GM10266 (cell line): Measurements from ENCODE around the gene DOCK10.

Experiments
- DNase-seq: peaks from one replicate; pipeline ENCODE4 v3.0.0; 2012; ENCODE audit errors: extremely low spot score
- CTCF ChIP-seq: IDR thresholded peaks from 2 replicates; pipeline ENCODE4 v1.5.1; 2012; ENCODE audit warnings: mild to moderate bottlenecking, low read depth; ENCODE audit not compliant: control insufficient read depth, insufficient read depth; ENCODE audit errors: missing control alignments

Gene DOCK10

GRCh38 chr2:225041207-225041850 is 939 bp downstream of the DOCK10 start:
- TF ChIP-seq CTCF, result no peak
- DNase-seq, result peak; percentile 81

GRCh38 chr2:225040856-225041206 is 1.4 kb downstream of the DOCK10 start:
- DNase-seq, result peak; percentile 21
- no peak for TF ChIP-seq CTCF

GRCh38 chr2:225040142-225040541 is 2.1 kb downstream of the DOCK10 start:
- DNase-seq, result no peak
- TF ChIP-seq CTCF, result no peak

- no peak for DNase-seq
- no peak for TF ChIP-seq CTCF
Observed at GRCh38 chr2:225038231-225038523, 4.1 kb downstream of the DOCK10 start.

GRCh38 chr2:225037415-225038230 is 4.6 kb downstream of the DOCK10 start:
- TF ChIP-seq CTCF, result no peak
- no peak for DNase-seq

GRCh38 chr2:225036431-225036830 is 5.8 kb downstream of the DOCK10 start:
- TF ChIP-seq CTCF, result no peak
- DNase-seq, result no peak
